Left renal pelvis (tissue), 4 donors: ENCODE results near the gene ARL3. TPM values are rescaled to one million over a fixed set of nuclear protein-coding genes. Genes with fewer than 3 reads are reported as not detected.

Experiments used
- DNase-seq, 4 donors: peaks; one replicate each; pipeline ENCODE4 v3.0.0-alpha.2; 2013; ENCODE audit warnings: low read depth in 4 of 4, low spot score in 3 of 4
- polyA plus RNA-seq, 4 donors: library from polyadenylated mRNA; unstranded; fragments of 120-200 nt; gene quantifications; one replicate each; pipeline ENCODE4 v1.2.1, GENCODE V29; 2013; ENCODE audit not compliant: insufficient read length in 4 of 4

ARL3 gene
- polyA plus RNA-seq, 4 donors: 19.0 to 31.4 (median 28.5) TPM

DNA sequence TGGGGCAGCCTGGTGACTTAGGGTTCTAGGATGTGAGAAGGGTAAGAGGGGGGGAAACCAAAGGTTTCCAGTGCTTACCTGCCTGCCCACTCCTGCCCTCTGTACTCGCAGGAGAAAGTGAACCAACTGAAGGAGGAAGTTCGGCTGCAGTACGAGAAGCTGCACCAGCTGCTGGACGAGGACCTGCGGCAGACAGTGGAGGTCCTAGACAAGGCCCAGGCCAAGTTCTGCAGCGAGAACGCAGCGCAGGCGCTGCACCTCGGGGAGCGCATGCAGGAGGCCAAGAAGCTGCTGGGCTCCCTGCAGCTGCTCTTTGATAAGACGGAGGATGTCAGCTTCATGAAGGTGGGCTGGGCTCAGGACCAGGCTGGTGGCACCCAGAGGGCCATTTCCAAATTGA, 59.2 kb downstream of the ARL3 start:
- no peak for DNase-seq

GRCh38 chr10:102654566-102654965, 59.6 kb downstream of the ARL3 start:
- DNase-seq: no peak

GRCh38 chr10:102653060-102653459, 61.1 kb downstream of the ARL3 start:
- no peak for DNase-seq

GRCh38 chr10:102652170-102652916, 61.9 kb downstream of the ARL3 start:
- no peak for DNase-seq

- no peak for DNase-seq
Observed at GRCh38 chr10:102651455-102652169, 62.6 kb downstream of the ARL3 start.

DNA sequence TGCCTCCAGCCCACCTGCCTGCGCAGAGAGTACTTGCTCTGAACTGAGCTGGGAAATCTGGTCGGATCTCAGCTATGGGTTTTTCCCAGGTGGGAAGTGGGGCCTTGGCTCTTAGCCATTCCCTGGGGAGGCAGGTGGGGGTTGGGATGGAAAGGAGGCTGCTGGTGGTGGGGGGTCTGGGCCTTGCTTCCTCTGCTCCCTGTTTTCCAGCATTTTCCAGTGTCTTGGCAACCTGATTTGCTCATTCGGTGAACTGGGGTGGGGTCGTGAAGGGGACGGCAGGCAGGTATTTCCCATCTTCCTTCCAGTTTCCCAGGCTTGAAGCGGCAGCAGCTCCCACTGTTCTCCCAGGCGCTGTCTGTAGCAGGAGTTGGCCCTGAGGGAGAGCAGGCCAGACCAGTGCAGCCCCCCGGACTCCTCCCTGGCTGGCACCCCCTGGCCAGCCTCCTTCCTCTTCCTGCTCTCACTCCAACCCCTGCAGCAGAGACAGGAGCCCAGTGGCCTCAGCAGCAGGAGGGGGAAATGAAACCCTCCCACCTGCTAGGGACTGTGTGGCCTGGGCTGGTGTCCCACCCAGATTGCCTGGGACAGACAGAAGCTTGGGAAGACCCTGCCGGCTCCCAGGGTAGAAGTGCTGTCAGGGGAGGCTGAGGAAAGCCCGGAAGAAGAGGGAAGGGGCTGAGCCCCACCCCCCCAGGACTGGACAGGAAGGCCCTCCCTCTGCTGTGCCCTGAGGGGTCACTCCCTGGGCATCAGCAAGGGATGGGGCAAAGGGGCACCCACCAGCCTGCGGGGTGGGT, 63.3 kb downstream of the ARL3 start:
- no peak for DNase-seq

DNA sequence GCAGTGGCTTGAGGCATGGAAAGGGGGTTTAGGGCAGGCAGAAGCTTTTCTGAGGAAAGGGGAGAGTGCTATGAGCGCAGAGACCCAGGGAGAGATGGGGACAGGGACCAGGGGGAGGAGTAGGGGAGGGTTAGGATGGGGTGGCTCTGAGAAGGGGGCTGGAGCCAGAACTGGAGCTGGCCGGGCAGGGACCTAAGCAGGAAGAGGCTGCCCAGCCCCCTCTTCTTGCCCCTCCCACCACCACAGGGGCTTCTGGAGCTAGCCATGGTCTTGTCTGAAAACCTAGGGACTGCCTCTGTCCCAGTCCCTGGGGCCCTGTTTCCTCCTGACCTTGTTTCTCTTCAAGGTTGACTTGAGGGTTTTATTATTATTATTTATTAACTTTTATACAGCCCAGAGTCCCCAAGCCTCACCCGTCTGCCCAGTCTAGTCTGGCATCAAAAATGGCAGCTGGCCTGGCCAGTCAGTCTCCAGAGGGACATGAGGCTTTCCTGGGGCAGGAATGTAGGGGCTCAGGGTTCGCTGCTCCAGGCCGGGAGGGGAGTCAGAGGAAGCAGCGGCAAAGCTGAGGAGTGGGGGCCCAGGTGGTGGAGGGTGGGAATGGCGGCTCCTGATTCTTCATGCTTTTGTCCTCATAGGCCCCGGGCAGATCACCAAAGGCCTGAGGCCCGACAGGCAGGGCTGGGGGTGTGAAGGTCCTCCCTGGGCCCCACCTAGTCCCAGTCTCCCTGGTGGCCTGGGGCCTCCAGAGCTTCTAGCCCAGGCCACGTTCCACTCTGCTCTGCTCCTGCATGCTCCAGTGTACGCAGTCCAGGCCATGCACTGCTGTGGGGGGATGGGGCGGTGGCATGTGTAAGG, 64.2 kb downstream of the ARL3 start:
- no peak for DNase-seq

- DNase-seq: no peak
Observed at GRCh38 chr10:102648889-102649796, 65.1 kb downstream of the ARL3 start.

DNA sequence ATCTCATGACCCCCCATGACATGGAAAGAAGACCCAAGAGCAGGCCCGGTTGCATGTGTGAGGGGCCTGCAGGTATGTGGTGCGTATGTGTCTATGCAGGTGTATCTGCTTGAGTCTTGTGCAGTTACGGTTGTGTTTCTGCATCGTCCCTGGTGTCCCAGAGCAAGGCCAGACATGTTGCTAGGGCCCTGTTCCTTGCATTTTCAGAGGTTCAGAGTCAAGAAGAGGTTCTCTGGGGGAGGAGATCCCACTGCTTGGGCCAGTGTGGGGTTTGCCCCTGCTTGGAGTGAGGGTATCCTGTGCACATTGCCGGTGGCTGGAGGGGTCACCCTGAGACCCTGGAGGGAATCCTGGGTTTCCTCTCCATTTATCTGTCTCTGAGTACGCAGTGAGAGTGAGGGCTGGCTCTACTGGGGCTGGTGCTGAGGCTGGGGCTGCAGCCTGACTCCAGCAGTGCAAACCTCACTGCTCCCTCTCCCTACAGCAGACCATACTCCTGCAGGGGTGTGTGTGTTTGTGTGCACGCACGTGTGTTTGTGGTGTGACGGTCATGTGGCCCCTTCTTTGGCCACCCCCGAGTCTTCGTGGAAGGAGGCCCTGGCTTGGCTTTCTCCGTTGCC, 65.8 kb downstream of the ARL3 start:
- DNase-seq: no peak

DNA sequence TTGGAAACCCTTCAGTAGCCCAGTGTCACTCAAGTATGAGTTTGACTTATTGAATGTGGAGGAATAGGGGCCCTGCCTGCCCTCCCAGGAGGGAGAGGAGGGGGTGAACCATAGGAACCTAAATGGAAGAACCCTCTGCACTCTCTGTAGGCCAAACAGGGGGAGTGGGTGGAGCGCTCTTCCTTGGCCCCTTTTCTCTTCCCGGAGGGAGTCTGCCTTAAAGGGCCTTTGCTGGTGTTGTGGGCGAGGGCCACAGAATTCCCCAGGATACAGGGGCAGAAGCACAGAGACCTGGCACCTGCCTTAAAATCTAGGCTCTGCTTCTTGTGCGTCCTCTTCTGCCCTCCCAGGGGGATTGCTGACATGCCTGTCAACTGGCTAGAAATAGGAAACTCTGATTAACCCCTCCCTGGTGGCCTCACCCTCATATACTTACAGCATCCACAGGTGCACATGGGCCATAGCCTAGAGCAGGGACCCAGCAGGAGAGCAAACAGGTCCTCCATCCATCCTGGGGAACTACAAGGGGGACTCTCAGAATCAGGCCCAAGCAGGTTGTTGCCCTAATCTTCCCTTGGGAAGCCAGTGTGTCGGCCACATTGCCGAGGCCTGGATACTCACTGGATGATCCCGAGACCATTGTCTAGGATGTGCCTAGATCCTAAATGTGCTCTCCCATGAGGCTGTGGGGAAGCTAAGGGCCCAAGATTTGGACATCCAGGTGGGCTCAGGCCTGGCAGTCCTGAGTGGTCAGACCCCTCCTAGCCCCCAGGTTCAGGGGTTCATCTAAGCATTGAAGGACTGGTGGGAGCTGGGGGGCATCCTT, 66.5 kb downstream of the ARL3 start:
- DNase-seq: no peak

GRCh38 chr10:102646610-102647442, 67.4 kb downstream of the ARL3 start:
- no peak for DNase-seq

DNA sequence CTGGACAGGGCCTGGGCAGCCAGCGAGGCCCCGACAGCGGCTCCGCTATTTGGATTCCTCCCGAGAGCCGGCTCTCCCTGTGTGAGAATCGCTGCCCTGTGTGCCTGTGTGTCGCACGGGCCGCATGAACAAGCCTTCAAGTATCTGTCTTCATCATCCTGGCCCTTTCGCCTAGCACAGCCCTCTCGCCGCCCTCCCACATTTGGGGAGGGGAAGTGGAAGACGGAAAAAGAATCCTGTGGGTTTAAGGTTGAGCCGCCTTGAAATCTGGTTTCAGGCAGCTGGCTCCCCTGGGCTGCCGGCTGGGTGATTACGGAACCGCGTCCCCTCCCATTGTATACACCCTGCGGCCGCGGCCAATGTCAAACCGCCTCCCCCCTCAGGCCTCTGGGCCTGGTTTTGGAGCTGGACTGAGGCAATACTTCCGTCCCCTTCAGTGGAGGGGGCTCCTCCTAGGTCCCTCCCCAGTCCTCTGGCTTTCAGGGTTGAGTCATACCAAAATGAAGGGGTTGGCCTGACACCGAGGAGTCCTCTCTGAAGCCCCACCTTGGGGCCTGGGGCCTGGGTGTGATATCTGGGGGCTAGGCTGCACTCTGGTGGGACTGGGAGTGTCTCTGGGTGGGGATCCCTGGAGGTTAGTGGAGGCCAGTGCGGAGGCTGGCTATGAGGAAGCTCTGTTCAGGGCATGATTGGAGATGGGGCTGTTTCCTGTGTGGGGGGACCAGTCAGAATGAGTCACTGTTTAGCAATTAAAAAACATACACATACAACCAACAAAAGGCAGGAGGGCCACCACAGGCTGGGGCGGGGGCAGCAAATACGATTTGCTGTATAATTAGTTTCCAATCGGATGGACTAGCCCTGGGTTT, 68.2 kb downstream of the ARL3 start:
- no peak for DNase-seq

DNA sequence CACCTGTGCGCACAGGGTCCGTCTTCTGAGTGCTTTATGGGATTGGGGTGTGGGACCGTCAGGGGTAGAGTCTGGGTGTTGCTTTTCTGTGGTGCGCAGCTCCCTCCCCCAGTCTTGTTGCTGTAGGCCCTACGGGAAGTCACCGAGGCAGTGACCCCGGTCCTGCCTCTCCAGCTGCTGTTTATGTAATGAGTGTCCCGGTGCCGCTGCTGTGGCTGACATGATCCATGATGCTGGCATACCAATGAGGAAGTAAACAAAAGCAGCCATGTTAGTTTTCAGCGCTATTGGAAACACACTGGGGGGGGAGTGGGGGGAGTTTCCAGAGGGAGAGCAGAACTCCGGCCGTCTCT, 68.8 kb downstream of the ARL3 start:
- DNase-seq: no peak

DNA sequence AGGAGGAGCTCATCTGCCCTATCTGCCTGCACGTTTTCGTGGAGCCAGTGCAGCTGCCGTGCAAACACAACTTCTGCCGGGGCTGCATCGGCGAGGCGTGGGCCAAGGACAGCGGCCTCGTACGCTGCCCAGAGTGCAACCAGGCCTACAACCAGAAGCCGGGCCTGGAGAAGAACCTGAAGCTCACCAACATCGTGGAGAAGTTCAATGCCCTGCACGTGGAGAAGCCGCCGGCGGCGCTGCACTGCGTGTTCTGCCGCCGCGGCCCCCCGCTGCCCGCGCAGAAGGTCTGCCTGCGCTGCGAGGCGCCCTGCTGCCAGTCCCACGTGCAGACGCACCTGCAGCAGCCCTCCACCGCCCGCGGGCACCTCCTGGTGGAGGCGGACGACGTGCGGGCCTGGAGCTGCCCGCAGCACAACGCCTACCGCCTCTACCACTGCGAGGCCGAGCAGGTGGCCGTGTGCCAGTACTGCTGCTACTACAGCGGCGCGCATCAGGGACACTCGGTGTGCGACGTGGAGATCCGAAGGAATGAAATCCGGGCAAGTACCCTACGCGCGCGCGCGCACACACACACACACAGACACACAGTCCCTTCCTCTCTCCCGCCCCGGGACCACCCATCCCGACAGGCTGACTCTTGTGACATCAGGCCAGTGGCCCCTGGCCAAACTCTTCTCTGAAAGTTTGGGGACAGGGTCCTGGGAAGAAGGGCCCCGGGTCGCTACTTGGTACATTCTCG, 69.4 kb downstream of the ARL3 start:
- no peak for DNase-seq

- peak in 1 of 4 donors; percentile 33 for DNase-seq
Observed at GRCh38 chr10:102644066-102644645, 70.0 kb downstream of the ARL3 start, which contains the start of gene TRIM8. Gene TRIM8, plus strand, starts transcription at chr10:102644479. Its CDS starts 139 bp downstream, at chr10:102644618.
